K562 (cell line): ENCODE results near the gene RASSF7. TPM values are rescaled to one million over a fixed set of nuclear protein-coding genes. Genes with fewer than 3 reads are reported as not detected.

Experiments
- ARID3A ChIP-seq: IDR thresholded peaks from 2 replicates; pipeline ENCODE4 v1.6.1; 2012; ENCODE audit warnings: low read depth, low read length, improper control_type of control experiment, borderline replicate concordance
- BDP1 ChIP-seq: IDR thresholded peaks from 3 replicates; pipeline ENCODE4 v1.6.1; 2011; ENCODE audit not compliant: insufficient read length, insufficient read depth
- CBX1 ChIP-seq: sonication (generic); IDR thresholded peaks from 2 replicates; pipeline ENCODE4 v1.6.1; 2016; ENCODE audit warnings: antibody characterized with exemption, low read depth, mild to moderate bottlenecking
- CHD1 ChIP-seq: fragments of 200-600 bp; sonication (generic); IDR thresholded peaks from one replicate; pipeline ENCODE4 v1.6.1; 2012; ENCODE audit warnings: mild to moderate bottlenecking, moderate library complexity, low read length, inconsistent platforms
- CREM ChIP-seq: IDR thresholded peaks from 2 replicates; pipeline ENCODE4 v1.6.1; 2014; ENCODE audit warnings: antibody characterized with exemption, low read depth
- GABPA ChIP-seq: fragments of 200-800 bp; sonication (Bioruptor generic); conservative IDR thresholded peaks from 2 replicates; pipeline ENCODE4 v1.6.1; 2016; ENCODE audit warnings: low read depth, missing genetic modification characterization, missing compliant biosample characterization
- GTF2A2 ChIP-seq: IDR thresholded peaks from 2 replicates; pipeline ENCODE4 v1.6.1; 2016; ENCODE audit warnings: mild to moderate bottlenecking, missing genetic modification characterization, missing compliant biosample characterization
- HDAC8 ChIP-seq: fragments of 450-650 bp; IDR thresholded peaks from 2 replicates; pipeline ENCODE4 v1.6.1; 2016; ENCODE audit warnings: mild to moderate bottlenecking, missing genetic modification characterization, moderate library complexity, missing compliant biosample characterization
- HIVEP1 ChIP-seq: fragments of 250-450 bp; sonication (Bioruptor Pico); IDR thresholded peaks from 2 replicates; pipeline ENCODE4 v1.4.0; 2020; ENCODE audit warnings: mild to moderate bottlenecking
- IRF2 ChIP-seq: sonication (generic); formaldehyde crosslinking; IDR thresholded peaks from 2 replicates; pipeline ENCODE4 v1.8.1; 2022; ENCODE audit warnings: mild to moderate bottlenecking, missing genetic modification reagents
- PBX2 ChIP-seq, 2 experiments: IDR thresholded peaks in 1 of 2; conservative IDR thresholded peaks in 1 of 2; 2 replicates each; pipeline ENCODE4 v1.6.1; 2016; ENCODE audit warnings: low read depth in 2 of 2, mild to moderate bottlenecking in 1 of 2, missing compliant biosample characterization in 1 of 2, missing genetic modification characterization in 1 of 2, moderate library complexity in 1 of 2
- PHB ChIP-seq: fragments of 250-450 bp; sonication (Bioruptor Pico); IDR thresholded peaks from 2 replicates; pipeline ENCODE4 v1.5.0; 2021
- RBM39 ChIP-seq: fragments of 200-400 bp; formaldehyde crosslinking; optimal IDR thresholded peaks from 2 replicates; pipeline ENCODE3; 2018; ENCODE audit warnings: low read depth, low read length
- RFX1 ChIP-seq: fragments of 450-650 bp; IDR thresholded peaks from 2 replicates; pipeline ENCODE4 v1.6.1; 2016; ENCODE audit warnings: mild to moderate bottlenecking, moderate library complexity
- SIRT6 ChIP-seq: IDR thresholded peaks from one replicate; pipeline ENCODE4 v1.6.1; 2012; ENCODE audit warnings: low read depth, mild to moderate bottlenecking, control low read depth, inconsistent platforms, low read length, moderate library complexity
- SREBF1 ChIP-seq: fragments of 150-350 bp; IDR thresholded peaks from 2 replicates; pipeline ENCODE4 v1.6.1; 2014; ENCODE audit warnings: antibody characterized with exemption, low read depth, low read length, borderline replicate concordance
- TAF7 ChIP-seq: fragments of 450-650 bp; IDR thresholded peaks from 2 replicates; pipeline ENCODE4 v1.6.1; 2016; ENCODE audit warnings: missing genetic modification characterization, missing compliant biosample characterization
- TCF7 ChIP-seq: sonication (generic); IDR thresholded peaks from 2 replicates; pipeline ENCODE4 v1.6.1; 2016; ENCODE audit warnings: antibody characterized with exemption, borderline replicate concordance
- YBX1 ChIP-seq: fragments of 450-650 bp; IDR thresholded peaks from 2 replicates; pipeline ENCODE4 v1.7.1; 2016; ENCODE audit warnings: mild to moderate bottlenecking
- ZBED1 ChIP-seq: IDR thresholded peaks from 2 replicates; pipeline ENCODE4 v1.6.1; 2014
- ZEB2 ChIP-seq: fragments of 450-650 bp; IDR thresholded peaks from 2 replicates; pipeline ENCODE4 v1.6.1; 2016
- ZNF347 ChIP-seq: fragments of 450-650 bp; formaldehyde crosslinking; IDR thresholded peaks from 2 replicates; pipeline ENCODE4 v1.4.0; 2020; ENCODE audit warnings: low read depth, mild to moderate bottlenecking, moderate library complexity
- ZNF398 ChIP-seq: fragments of 250-450 bp; sonication (Bioruptor Pico); IDR thresholded peaks from 2 replicates; pipeline ENCODE4 v1.8.0; 2021; ENCODE audit warnings: moderate library complexity, mild to moderate bottlenecking, inconsistent platforms
- ZNF57 ChIP-seq: fragments of 450-650 bp; formaldehyde crosslinking; IDR thresholded peaks from 2 replicates; pipeline ENCODE4 v1.4.0; 2020; ENCODE audit warnings: mild to moderate bottlenecking, moderate library complexity
- ZNF766 ChIP-seq: fragments of 200-800 bp; sonication (Bioruptor generic); conservative IDR thresholded peaks from 2 replicates; pipeline ENCODE4 v1.6.1; 2016; ENCODE audit warnings: missing genetic modification characterization, missing compliant biosample characterization
- polyA plus RNA-seq, 8 experiments: library from polyadenylated mRNA; depleted of rRNA in 4 of 8; stranded (reverse) in 5 of 8; unstranded in 3 of 8; fragments of >200 nt; fragmentation: Nextera tagmentation in 2 of 8; fragmentation: Illumina TruSeq in 1 of 8; extraction: Ambion mirVana in 2 of 8; extraction: Trizol in 1 of 8; gene quantifications; 2 replicates each; pipeline versions ENCODE4 v1.2.1 to v1.2.3, GENCODE V29; 2011 to 2014; ENCODE audit warnings: inconsistent platforms in 1 of 8, missing spikeins in 1 of 8
- total RNA-seq, 7 experiments: library from RNA; depleted of rRNA in 6 of 7; stranded (reverse); fragments of >200 nt in 6 of 7; fragmentation: Illumina TruSeq in 2 of 7; extraction: Trizol in 2 of 7; gene quantifications; 2 replicates each; pipeline versions ENCODE4 v1.2.1 to v1.2.3, GENCODE V29; 2011 to 2021; ENCODE audit warnings: low replicate concordance in 1 of 7

The RASSF7 gene
- total and polyA plus RNA-seq, 9 of the 15 experiments (the other 6 are each of a cell fraction or from before 2014, with no cell fraction given) = 0.41 to 45.2 (median 18.6) TPM

GRCh38 chr11:518463-519202 lies 42.1 kb upstream of the RASSF7 start (continued):
- TF ChIP-seq RFX1 = no peak
- no peak for TF ChIP-seq BDP1
- no peak for TF ChIP-seq RBM39
- no peak for TF ChIP-seq GTF2A2 (tag)
- peak; percentile 76 for TF ChIP-seq GABPA
- no peak for TF ChIP-seq TAF7 (tag)
- 0 out of 2 replicates have a peak, but pooled peaks have one; percentile 48 for TF ChIP-seq SREBF1
- TF ChIP-seq CBX1 = peak; percentile 87; the same call in 1 of the 2 replicates
- no peak for TF ChIP-seq HIVEP1 (CRISPR knock-in tag)
- TF ChIP-seq ZEB2 = peak; percentile 86
- TF ChIP-seq ZNF347 (CRISPR knock-in tag) = no peak
- no peak for TF ChIP-seq SIRT6
- no peak for TF ChIP-seq PBX2 (CRISPR knock-in tag; IDR thresholded peaks at IDR 0.05; ENCODE audit: low read depth)
- no peak for TF ChIP-seq PBX2 (tag; conservative IDR thresholded peaks at IDR 0.05; ENCODE audit: low read depth)
- TF ChIP-seq ARID3A = no peak
- TF ChIP-seq ZBED1 = no peak
- peak; percentile 71 for TF ChIP-seq CREM
- TF ChIP-seq TCF7 = peak; percentile 43; the same call in 1 of the 2 replicates
- TF ChIP-seq CHD1 = peak; percentile 20
- TF ChIP-seq ZNF57 (CRISPR knock-in tag) = no peak
- TF ChIP-seq IRF2 (CRISPR knock-in tag) = no peak
- 0 out of 2 replicates have a peak, but pooled peaks have one; percentile 60 for TF ChIP-seq HDAC8 (tag)
- no peak for TF ChIP-seq YBX1
- TF ChIP-seq PHB (CRISPR knock-in tag) = no peak
- no peak for TF ChIP-seq ZNF398
- no peak; the same call in 1 of the 2 replicates for TF ChIP-seq ZNF766
